Placental pericyte (primary cell): ENCODE results near the gene DHRS7C. TPM values are rescaled to one million over a fixed set of nuclear protein-coding genes. Genes with fewer than 3 reads are reported as not detected.

Source experiments
- total RNA-seq: library from RNA; depleted of rRNA; stranded (reverse); fragments of >200 nt; gene quantifications from 2 replicates; pipeline ENCODE4 v1.2.3, GENCODE V29; 2012

Gene DHRS7C, protein sequence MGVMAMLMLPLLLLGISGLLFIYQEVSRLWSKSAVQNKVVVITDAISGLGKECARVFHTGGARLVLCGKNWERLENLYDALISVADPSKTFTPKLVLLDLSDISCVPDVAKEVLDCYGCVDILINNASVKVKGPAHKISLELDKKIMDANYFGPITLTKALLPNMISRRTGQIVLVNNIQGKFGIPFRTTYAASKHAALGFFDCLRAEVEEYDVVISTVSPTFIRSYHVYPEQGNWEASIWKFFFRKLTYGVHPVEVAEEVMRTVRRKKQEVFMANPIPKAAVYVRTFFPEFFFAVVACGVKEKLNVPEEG
- not detected in 2 replicates for total RNA-seq

DNA sequence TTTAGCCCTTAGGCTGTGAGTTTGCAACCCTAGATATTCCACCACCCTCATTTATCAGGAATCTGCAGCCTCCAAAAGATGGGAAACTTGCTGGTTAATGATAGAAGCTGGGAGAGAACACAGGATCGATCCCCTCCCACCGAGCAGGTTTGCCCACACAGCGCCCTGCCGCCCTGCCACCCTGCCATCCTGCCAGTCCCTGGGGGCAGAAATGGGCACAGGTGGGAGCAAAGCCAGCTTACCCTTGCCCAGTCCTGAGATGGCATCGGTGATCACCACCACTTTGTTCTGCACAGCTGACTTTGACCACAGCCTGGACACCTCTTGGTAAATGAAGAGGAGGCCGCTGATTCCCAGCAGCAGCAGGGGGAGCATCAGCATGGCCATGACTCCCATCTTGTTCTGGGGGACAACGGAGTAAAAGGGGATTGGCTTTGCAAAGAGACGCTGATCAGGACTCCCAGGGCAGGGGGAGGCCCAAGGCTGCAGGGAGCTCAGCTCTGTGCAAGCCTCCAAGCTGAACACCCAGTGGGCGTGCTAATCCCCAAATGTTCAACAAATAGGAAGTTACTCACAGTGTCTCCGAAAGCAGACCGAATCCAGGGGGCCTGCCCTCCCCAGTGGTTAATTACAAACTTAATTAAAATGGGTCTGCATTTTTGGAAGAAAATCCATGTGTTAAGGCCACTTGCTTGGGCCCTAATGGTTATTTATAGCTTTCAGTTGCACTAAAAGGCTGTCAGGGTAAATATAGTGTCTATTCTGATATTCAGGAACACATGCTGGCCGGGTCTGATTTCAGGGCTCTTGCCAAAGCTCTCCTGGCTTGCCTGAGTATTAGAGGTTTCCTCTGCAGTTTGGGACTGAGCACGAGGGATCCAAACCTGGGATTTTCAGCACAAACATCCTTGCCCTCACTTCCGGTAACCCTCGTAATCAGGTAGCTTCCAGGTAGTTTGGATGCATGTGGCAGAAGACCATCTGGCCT lies at the start of gene DHRS7C:
DHRS7C (minus strand) TSS at position 704 of the 988 bp plus-strand sequence; CDS start at position 396, 308 bp downstream.

DNA sequence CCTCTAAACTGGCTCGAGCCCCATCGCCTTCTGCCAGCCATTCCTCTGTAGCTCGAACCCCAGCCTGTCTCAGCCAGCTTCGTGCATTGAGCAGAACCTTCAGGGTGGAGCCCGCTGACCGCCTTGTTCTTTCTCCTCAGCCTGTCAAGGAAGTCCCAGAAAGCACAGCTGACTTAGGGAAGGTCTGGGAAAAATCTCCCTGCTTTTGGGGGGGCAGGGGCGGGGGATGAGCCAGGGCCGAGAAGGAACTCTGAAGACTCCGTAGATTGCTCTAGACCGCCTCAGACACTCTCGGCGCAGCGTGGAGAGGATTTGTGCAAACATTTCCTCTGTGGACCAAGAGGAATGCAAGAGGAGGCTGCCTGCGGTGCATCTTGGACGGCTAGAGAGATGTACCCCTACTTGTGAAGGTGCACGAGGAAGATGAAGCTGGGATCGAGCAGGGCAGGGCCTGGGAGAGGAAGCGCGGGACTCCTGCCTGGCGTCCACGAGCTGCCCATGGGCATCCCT lies 34.3 kb upstream of the DHRS7C start, which contains the start of gene GLP2R:
GLP2R (plus strand) TSS at position 284 of the 510 bp plus-strand sequence; CDS start at position 424, 140 bp downstream.

DNA sequence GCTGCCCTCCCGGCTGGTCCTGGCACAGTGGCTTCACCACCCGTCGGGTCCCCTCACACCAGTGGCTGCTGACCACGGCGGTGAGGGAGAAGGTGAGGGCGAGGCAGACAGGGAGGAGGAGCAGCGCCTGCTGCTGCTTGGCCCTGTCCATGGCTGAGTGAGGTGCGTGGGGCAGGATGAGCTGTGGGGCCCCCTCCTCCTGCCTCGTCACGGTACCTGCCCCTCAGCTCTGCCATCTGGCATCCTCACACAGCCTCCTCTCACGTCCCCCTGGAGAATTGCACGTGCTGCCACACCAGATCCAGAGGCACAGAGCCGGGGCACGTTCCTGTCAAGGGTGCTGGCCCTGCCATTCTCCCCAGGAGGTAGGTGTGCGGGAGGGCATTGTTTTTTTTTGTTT lies 30.5 kb upstream of the DHRS7C start, which contains the start of gene GSG1L2:
GSG1L2 (minus strand) TSS at position 159 of the 400 bp plus-strand sequence; CDS start at position 151, 8 bp downstream.

Other genes with a start within 250 kb of the DHRS7C start
- 41.1 and 44.4 TPM in 2 replicates for gene STX8, start 215.8 kb downstream of the DHRS7C start, total RNA-seq
- gene CFAP52, start 214.9 kb downstream of the DHRS7C start, total RNA-seq: not detected in 2 replicates
- gene USP43, start 146.1 kb downstream of the DHRS7C start, total RNA-seq: 0.43 and 0.44 TPM in 2 replicates
- not detected in 2 replicates for gene GSG1L2, start 30.5 kb upstream of the DHRS7C start, total RNA-seq
- gene GLP2R, start 34.3 kb upstream of the DHRS7C start, total RNA-seq: under 0.01 and 0.66 TPM in 2 replicates
- not detected in 2 replicates for gene RCVRN, start 113.7 kb upstream of the DHRS7C start, total RNA-seq